NK-92 (cell line): Measurements from ENCODE around the gene AMOTL1.

ENCODE experiments used
- DNase-seq: peaks from one replicate; lab custom pipeline; 2025; ENCODE audit not compliant: unreplicated experiment; lab: John Stamatoyannopoulos, UW

The AMOTL1 gene

GRCh38 chr11:94742665-94743064, 25.5 kb upstream of the AMOTL1 start:
- no peak for DNase-seq

- no peak for DNase-seq
Measured at GRCh38 chr11:94746721-94747120, 21.4 kb upstream of the AMOTL1 start.

GRCh38 chr11:94747146-94747545, 21.0 kb upstream of the AMOTL1 start:
- no peak for DNase-seq

GRCh38 chr11:94747601-94748041, 20.5 kb upstream of the AMOTL1 start:
- no peak for DNase-seq

GRCh38 chr11:94749369-94749768, 18.8 kb upstream of the AMOTL1 start:
- DNase-seq: no peak

GRCh38 chr11:94750319-94751217, 17.6 kb upstream of the AMOTL1 start:
- DNase-seq: no peak

- no peak for DNase-seq
Measured at GRCh38 chr11:94751218-94751609, 16.9 kb upstream of the AMOTL1 start.

GRCh38 chr11:94751786-94752185, 16.4 kb upstream of the AMOTL1 start:
- no peak for DNase-seq

GRCh38 chr11:94753630-94754029, 14.5 kb upstream of the AMOTL1 start:
- no peak for DNase-seq

GRCh38 chr11:94754335-94754734, 13.8 kb upstream of the AMOTL1 start:
- DNase-seq: no peak

- no peak for DNase-seq
Measured at GRCh38 chr11:94754819-94755218, 13.3 kb upstream of the AMOTL1 start.

GRCh38 chr11:94755494-94755893, 12.7 kb upstream of the AMOTL1 start:
- no peak for DNase-seq

GRCh38 chr11:94757037-94757735, 11.0 kb upstream of the AMOTL1 start:
- no peak for DNase-seq

- DNase-seq: no peak
Measured at GRCh38 chr11:94758666-94759065, 9.5 kb upstream of the AMOTL1 start.

- DNase-seq: no peak
Measured at GRCh38 chr11:94759522-94759921, 8.6 kb upstream of the AMOTL1 start.

- DNase-seq: no peak
Measured at GRCh38 chr11:94760296-94760695, 7.9 kb upstream of the AMOTL1 start.

- no peak for DNase-seq
Measured at GRCh38 chr11:94762208-94762607, 5.9 kb upstream of the AMOTL1 start.

GRCh38 chr11:94762995-94763394, 5.2 kb upstream of the AMOTL1 start:
- no peak for DNase-seq

GRCh38 chr11:94766713-94767206, 1.4 kb upstream of the AMOTL1 start:
- no peak for DNase-seq

GRCh38 chr11:94767291-94767690, 865 bp upstream of the AMOTL1 start:
- no peak for DNase-seq

- DNase-seq: no peak
Measured at GRCh38 chr11:94768602-94769541, 716 bp downstream of the AMOTL1 start.
